Uterus (tissue), 4 donors: ENCODE data around the gene TMEM127. TPM values are rescaled to one million over a fixed set of nuclear protein-coding genes. Genes with fewer than 3 reads are reported as not detected.
A peak's percentile ranks its signal among the peaks of the same experiment; 100 is the strongest.

Source experiments
- DNase-seq, 2 donors: peaks; one replicate each; pipeline ENCODE4 v3.0.0-alpha.2; 2019 to 2020
- H3K27ac ChIP-seq, 2 donors: fragments of 200-600 bp; sonication (generic); 1 replicate in 1 of 2; 2 replicates in 1 of 2; pipeline ENCODE4 v1.5.1; 2016 to 2018
- H3K27me3 ChIP-seq, 2 donors: fragments of 200-600 bp; sonication (generic); one replicate each; pipeline ENCODE4 v1.5.1; 2018 to 2019; ENCODE audit warnings: control low read depth in 1 of 2
- H3K36me3 ChIP-seq, 2 donors: fragments of 200-600 bp; sonication (generic); one replicate each; pipeline ENCODE4 v1.5.1; 2019; ENCODE audit warnings: control low read depth in 1 of 2
- H3K4me1 ChIP-seq, 2 donors: fragments of 200-600 bp; sonication (generic); one replicate each; pipeline ENCODE4 v1.5.1; 2018 to 2019; ENCODE audit warnings: control low read depth in 1 of 2
- H3K4me3 ChIP-seq, 2 donors: fragments of 200-600 bp; sonication (generic); 1 replicate in 1 of 2; 2 replicates in 1 of 2; pipeline ENCODE4 v1.5.1; 2018 to 2019; ENCODE audit warnings: mild to moderate bottlenecking in 1 of 2
- H3K9me3 ChIP-seq, 2 donors: fragments of 200-600 bp; sonication (generic); one replicate each; pipeline ENCODE4 v1.5.1; 2019; ENCODE audit warnings: control low read depth in 1 of 2
- POLR2A ChIP-seq, 2 donors: fragments of 450-650 bp; IDR thresholded peaks; one replicate each; pipeline ENCODE4 v1.6.1; 2016; ENCODE audit warnings: antibody characterized with exemption in 2 of 2, mild to moderate bottlenecking in 1 of 2, moderate library complexity in 1 of 2
- intact Hi-C: fragments of 100-400 bp; cut with DNase I; formaldehyde crosslinking; loops from one replicate; pipeline ENCODE4 v1.15.1; 2023; ENCODE audit warnings: low total_unique reads
- total RNA-seq, 4 donors: library from RNA; depleted of rRNA in 3 of 4; stranded (reverse); fragments of >200 nt in 3 of 4; gene quantifications; one replicate each; pipeline versions ENCODE4 v1.1.0 to v1.2.4, GENCODE V29; 2014 to 2023
- TF ChIP-seq, protein P1 (sequence below), 4 experiments: fragments of 200-600 bp in 2 of 4; fragments of 450-650 bp in 2 of 4; sonication (generic) in 2 of 4; IDR thresholded peaks; one replicate each; pipeline ENCODE4 v1.5.1; 2016 to 2019; ENCODE audit warnings: antibody characterized with exemption in 4 of 4, mild to moderate bottlenecking in 2 of 4, moderate library complexity in 1 of 4
- donor health status: DM: yes; HTN: yes; CAD: no.

TMEM127 gene
- total RNA-seq, 4 donors from 2014 or later, result 17.0 to 45.4 (median 22.3) TPM

DNA sequence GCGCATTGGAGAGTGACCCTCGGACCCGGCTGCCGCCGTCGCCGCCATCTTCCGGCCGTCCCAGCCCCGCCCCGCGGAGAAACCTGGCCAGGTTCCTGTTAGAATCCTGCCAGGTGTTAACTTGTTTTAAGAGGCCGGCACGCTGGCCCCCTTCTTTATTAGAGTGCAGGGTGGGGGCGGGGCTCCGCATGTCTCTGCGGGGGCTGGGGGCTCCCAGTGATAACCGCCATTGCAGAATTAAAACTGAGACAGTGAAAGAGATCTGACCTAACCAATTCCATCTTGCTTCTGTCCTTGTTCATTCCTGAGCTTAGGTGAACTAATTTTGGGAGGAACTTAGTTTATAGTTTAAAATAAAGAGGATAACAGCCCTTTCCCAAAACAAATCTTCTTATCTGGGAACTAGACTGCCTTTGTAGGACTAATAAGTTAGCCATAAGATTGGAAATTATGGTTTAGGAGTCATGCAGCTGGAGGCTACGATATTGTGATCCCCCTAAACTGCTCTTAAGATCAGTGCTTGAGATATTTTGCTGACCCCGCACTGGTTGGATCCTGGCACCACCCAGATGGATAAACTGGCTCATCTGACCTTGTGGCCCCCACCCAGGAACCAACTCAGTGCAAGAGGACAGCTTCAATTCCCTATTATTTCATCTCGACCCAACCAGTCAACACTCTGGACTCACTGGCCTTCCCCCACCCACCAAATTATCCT is 56.6 kb downstream of the TMEM127 start:
- Histone ChIP-seq H3K27me3 (no peaks in the 10 kb centered on the region), H3K9me3 (no peaks in the 10 kb centered on the region), H3K36me3 (no peaks in the 10 kb centered on the region), H3K4me3 (peak overlapping the region; percentile 91 to 95), H3K27ac (peak overlapping the region; percentile 92 to 94), H3K4me1 (peaks cover 5 to 9% of the 10 kb centered on the region in 2 donors)
- DNase-seq, result no peak
- intact Hi-C loops, result loop anchor here (5.0 kb wide), 1 partner anchor 48 kb away; no protein-coding TSS in a partner anchor
- TF ChIP-seq POLR2A (IDR thresholded peaks at IDR 0.05), result no peak
- TF ChIP-seq, protein P1, sequence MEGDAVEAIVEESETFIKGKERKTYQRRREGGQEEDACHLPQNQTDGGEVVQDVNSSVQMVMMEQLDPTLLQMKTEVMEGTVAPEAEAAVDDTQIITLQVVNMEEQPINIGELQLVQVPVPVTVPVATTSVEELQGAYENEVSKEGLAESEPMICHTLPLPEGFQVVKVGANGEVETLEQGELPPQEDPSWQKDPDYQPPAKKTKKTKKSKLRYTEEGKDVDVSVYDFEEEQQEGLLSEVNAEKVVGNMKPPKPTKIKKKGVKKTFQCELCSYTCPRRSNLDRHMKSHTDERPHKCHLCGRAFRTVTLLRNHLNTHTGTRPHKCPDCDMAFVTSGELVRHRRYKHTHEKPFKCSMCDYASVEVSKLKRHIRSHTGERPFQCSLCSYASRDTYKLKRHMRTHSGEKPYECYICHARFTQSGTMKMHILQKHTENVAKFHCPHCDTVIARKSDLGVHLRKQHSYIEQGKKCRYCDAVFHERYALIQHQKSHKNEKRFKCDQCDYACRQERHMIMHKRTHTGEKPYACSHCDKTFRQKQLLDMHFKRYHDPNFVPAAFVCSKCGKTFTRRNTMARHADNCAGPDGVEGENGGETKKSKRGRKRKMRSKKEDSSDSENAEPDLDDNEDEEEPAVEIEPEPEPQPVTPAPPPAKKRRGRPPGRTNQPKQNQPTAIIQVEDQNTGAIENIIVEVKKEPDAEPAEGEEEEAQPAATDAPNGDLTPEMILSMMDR (IDR thresholded peaks at IDR 0.05), result peak in 1 of 4 experiments; percentile 0

- Histone ChIP-seq H3K9me3 (no peaks in the 10 kb centered on the region), H3K27ac (peak within 1 kb of the TSS; percentile 92 to 94), H3K27me3 (no peaks in the 10 kb centered on the region), H3K4me1 (peaks cover 5 to 9% of the 10 kb centered on the region in 2 donors), H3K4me3 (peak within 1 kb of the TSS; percentile 91 to 95), H3K36me3 (no peaks in the 10 kb centered on the region)
- DNase-seq, result peak; percentile 97 to 98
- intact Hi-C loops, result loop anchor here (5.0 kb wide), 1 partner anchor 49 kb away; no protein-coding TSS in a partner anchor
- TF ChIP-seq, protein P1 (IDR thresholded peaks at IDR 0.05), result peak in 2 of 4 experiments; percentile 8 to 34
- TF ChIP-seq POLR2A (IDR thresholded peaks at IDR 0.05), result peak; percentile 91 to 94
Observed at GRCh38 chr2:96208143-96209010, 57.4 kb downstream of the TMEM127 start, which contains the start of gene STARD7. TSS of gene STARD7 (minus strand) at chr2:96208827. CDS start at chr2:96208434, 393 bp downstream.

- peak overlapping the region; percentile 92 to 94 for H3K27ac ChIP-seq
- no peaks in the 10 kb centered on the region for H3K27me3 ChIP-seq
- TF ChIP-seq POLR2A (IDR thresholded peaks at IDR 0.05), result no peak
- TF ChIP-seq, protein P1 (IDR thresholded peaks at IDR 0.05), result no peak
- peak overlapping the region; percentile 91 to 95 for H3K4me3 ChIP-seq
- no peaks in the 10 kb centered on the region for H3K9me3 ChIP-seq
- H3K36me3 ChIP-seq, result no peaks in the 10 kb centered on the region
- peaks cover 5 to 9% of the 10 kb centered on the region in 2 donors for H3K4me1 ChIP-seq
- intact Hi-C loops, result loop anchor here (5.0 kb wide), 1 partner anchor 50 kb away; no protein-coding TSS in a partner anchor
- no peak for DNase-seq
Observed at GRCh38 chr2:96207774-96208142, 58.0 kb downstream of the TMEM127 start.

DNA sequence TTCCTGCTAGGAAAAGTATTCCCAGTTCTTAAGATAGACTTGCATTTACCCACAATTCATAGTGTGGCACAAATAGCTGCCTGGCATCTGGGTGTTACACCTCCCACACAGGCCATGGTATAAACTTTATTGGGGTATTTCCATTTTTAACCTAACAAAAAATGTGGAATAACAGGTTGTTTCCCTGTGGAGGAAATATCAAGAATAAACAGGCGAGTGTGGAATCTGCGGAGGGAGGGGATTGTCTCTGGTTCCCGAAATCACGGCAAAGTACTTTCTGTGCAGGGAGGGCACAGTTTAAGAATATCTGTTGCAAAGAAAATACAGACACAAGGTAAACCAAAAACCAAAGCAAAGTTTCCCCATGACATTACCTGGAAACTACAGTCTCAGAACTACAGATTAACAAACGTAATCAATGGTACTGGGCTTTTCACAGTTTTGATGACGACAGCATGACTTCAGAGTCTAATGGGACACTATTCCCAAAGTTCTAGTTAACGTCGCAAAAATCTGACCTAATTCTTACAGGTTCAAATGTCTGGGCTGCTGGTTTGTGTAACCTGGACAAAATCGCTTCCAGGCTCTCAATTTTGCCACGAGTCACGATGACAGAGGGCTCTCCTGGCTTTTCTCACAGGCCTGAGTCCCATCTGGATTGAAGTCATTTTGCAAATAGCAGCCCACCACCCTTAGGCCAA is 58.6 kb downstream of the TMEM127 start:
- intact Hi-C loops, result loop anchor here (5.0 kb wide), 1 partner anchor 50 kb away; no protein-coding TSS in a partner anchor
- no peak for TF ChIP-seq POLR2A (IDR thresholded peaks at IDR 0.05)
- TF ChIP-seq, protein P1 (IDR thresholded peaks at IDR 0.05), result no peak
- no peak for DNase-seq
- Histone ChIP-seq H3K9me3 (no peaks in the 10 kb centered on the region), H3K4me1 (peaks cover 5 to 9% of the 10 kb centered on the region in 2 donors), H3K4me3 (peak overlapping the region; percentile 91 to 95), H3K27me3 (no peaks in the 10 kb centered on the region), H3K27ac (peak overlapping the region; percentile 92 to 94), H3K36me3 (no peaks in the 10 kb centered on the region)
